K562 (cell line): ENCODE measurements around the gene ATP6V0A4. TPM values are rescaled to one million over a fixed set of nuclear protein-coding genes. Genes with fewer than 3 reads are reported as not detected.
A peak's percentile ranks its signal among the peaks of the same experiment; 100 is the strongest.

ENCODE experiments used
- ATAC-seq: fragments of 200-7000 bp; cut with Tn5 transposase; 3 replicates; pipeline ENCODE4 v1.9.1; 2020; ENCODE audit warnings: moderate library complexity
- BruUV-seq: library from RNA; stranded (reverse); fragments of 400-500 nt; replicated peaks from 2 replicates; lab custom pipeline; 2021; lab: Mats Ljungman, UMichigan
- CTCF ChIA-PET: fragments of 300-600 bp; formaldehyde crosslinking; extraction: SDS; loops from one replicate; lab custom pipeline; 2021; ENCODE audit warnings: low intra/inter-chr PET ratio; lab: Yijun Ruan, JAX
- POLR2A ChIA-PET: fragments of 300-600, 350-650 bp; sonication (Branson Sonifier 250); formaldehyde crosslinking; extraction: SDS; loops from one replicate; lab custom pipeline; 2021; ENCODE audit warnings: antibody characterized with exemption, inconsistent platforms; lab: Yijun Ruan, JAX
- DNase-seq, 4 experiments: peaks; one replicate each; pipeline versions ENCODE4 v3.0.0 to v3.0.0-alpha.2; 2011 to 2018; ENCODE audit warnings: low spot score in 3 of 4, mixed read lengths in 3 of 4; ENCODE audit errors: extremely low read depth in 1 of 4
- FAIRE-seq: peaks from 2 replicates; lab custom pipeline; 2011; peaks lifted over from hg19 to GRCh38; lab: Jason Lieb, UNC
- H2AFZ ChIP-seq: 2 replicates; pipeline ENCODE4 v1.6.0; 2011; ENCODE audit warnings: low read depth, low read length, control low read depth, inconsistent platforms
- H3K27ac ChIP-seq: fragments of 200-600 bp; 3 replicates; pipeline ENCODE4 v1.8.0; 2011; ENCODE audit warnings: low read depth, mild to moderate bottlenecking, control low read depth, inconsistent platforms, low read length, moderate library complexity, mixed read lengths; ENCODE audit errors: extremely low read depth
- H3K27me3 ChIP-seq, 2 experiments: fragments of 300-600 bp in 1 of 2; 2 replicates in 1 of 2; 3 replicates in 1 of 2; pipeline versions ENCODE4 v1.6.0 to v1.8.0; 2011; ENCODE audit warnings: inconsistent platforms in 2 of 2, low read length in 2 of 2, mild to moderate bottlenecking in 1 of 2, mixed read lengths in 1 of 2, moderate library complexity in 1 of 2; ENCODE audit not compliant: control insufficient read depth in 2 of 2, insufficient read depth in 2 of 2
- H3K36me3 ChIP-seq: fragments of 300-600 bp; 3 replicates; pipeline ENCODE4 v1.8.0; 2011; ENCODE audit warnings: mild to moderate bottlenecking, low read length, inconsistent platforms; ENCODE audit not compliant: control insufficient read depth, insufficient read depth
- H3K4me1 ChIP-seq, 2 experiments: fragments of 200-600 bp in 1 of 2; replicated peaks in 1 of 2; 2 replicates in 1 of 2; 3 replicates in 1 of 2; pipeline versions ENCODE4 v1.5.1 to v1.8.0; 2011; ENCODE audit warnings: inconsistent platforms in 2 of 2, low read length in 2 of 2, mild to moderate bottlenecking in 1 of 2, mixed read lengths in 1 of 2, moderate library complexity in 1 of 2; ENCODE audit not compliant: control insufficient read depth in 2 of 2, insufficient read depth in 2 of 2
- H3K4me2 ChIP-seq: 2 replicates; pipeline ENCODE4 v1.6.1; 2011; ENCODE audit warnings: low read length, control low read depth, inconsistent platforms, mixed read lengths; ENCODE audit not compliant: insufficient read depth
- H3K4me3 ChIP-seq: fragments of 200-600 bp; sonication (generic), shearing (Covaris generic); 2 replicates; pipeline ENCODE4 v1.5.1; 2016; ENCODE audit warnings: control low read depth, inconsistent platforms
- H3K79me2 ChIP-seq: fragments of 200-600 bp; 3 replicates; pipeline ENCODE4 v1.8.0; 2011; ENCODE audit warnings: low read length, inconsistent platforms; ENCODE audit not compliant: control insufficient read depth, insufficient read depth
- H3K9ac ChIP-seq, 2 experiments: 2 replicates each; pipeline versions ENCODE4 v1.6.0 to v1.6.1; 2011; ENCODE audit warnings: low read depth in 2 of 2, low read length in 2 of 2, control low read depth in 1 of 2, inconsistent platforms in 1 of 2, mild to moderate bottlenecking in 1 of 2, mixed read lengths in 1 of 2; ENCODE audit not compliant: insufficient read depth in 1 of 2
- H3K9me1 ChIP-seq: one replicate; pipeline ENCODE4 v1.6.0; 2011; ENCODE audit warnings: inconsistent platforms, mild to moderate bottlenecking, low read length, moderate library complexity; ENCODE audit not compliant: control insufficient read depth, insufficient read depth
- H3K9me3 ChIP-seq: replicated peaks from 2 replicates; pipeline ENCODE4 v1.5.1; 2011; ENCODE audit warnings: low read depth, low read length, inconsistent platforms; ENCODE audit not compliant: control insufficient read depth, insufficient read depth
- H4K20me1 ChIP-seq: replicated peaks from 2 replicates; pipeline ENCODE4 v1.6.1; 2011; ENCODE audit warnings: low read length, inconsistent platforms, mixed read lengths; ENCODE audit not compliant: control insufficient read depth, insufficient read depth
- BHLHE40 ChIP-seq: IDR thresholded peaks from 2 replicates; pipeline ENCODE4 v1.6.1; 2011; ENCODE audit warnings: low read length, improper control_type of control experiment
- CBFA2T3 ChIP-seq: fragments of 450-650 bp; IDR thresholded peaks from 2 replicates; pipeline ENCODE4 v1.6.1; 2017
- MCM7 ChIP-seq, 2 experiments: fragments of 450-650 bp; IDR thresholded peaks; 2 replicates each; pipeline ENCODE4 v1.6.1; 2016 to 2018
- MXD1 ChIP-seq: fragments of 250-450 bp; sonication (Bioruptor Pico); IDR thresholded peaks from 2 replicates; pipeline ENCODE4 v1.8.0; 2021; ENCODE audit warnings: borderline replicate concordance, mild to moderate bottlenecking, moderate library complexity; ENCODE audit not compliant: poor library complexity, severe bottlenecking
- RAD51 ChIP-seq: fragments of 450-650 bp; IDR thresholded peaks from 2 replicates; pipeline ENCODE4 v1.7.1; 2016; ENCODE audit warnings: low read depth, mild to moderate bottlenecking, borderline replicate concordance
- ZNF583 ChIP-seq: fragments of 250-450 bp; sonication (Bioruptor Pico); IDR thresholded peaks from 2 replicates; pipeline ENCODE4 v1.4.0; 2020
- WGBS: fragments of 100-300 bp; shearing (Covaris generic); methylation state at CpG from one replicate; pipeline ENCODE4 v1.1.6; 2016; ENCODE audit warnings: low coverage, mixed read lengths; ENCODE audit not compliant: insufficient coverage; ENCODE audit errors: missing lambda C conversion rate; 5-methylcytosine and 5-hydroxymethylcytosine counted together
- in situ Hi-C: fragments of 300-500 bp; cut with MboI; formaldehyde crosslinking; loops from 4 replicates; pipeline ENCODE4 v1.15.0; 2018; ENCODE audit warnings: inconsistent platforms, mixed read lengths
- intact Hi-C: fragments of 100-400 bp; cut with micrococcal nuclease; formaldehyde crosslinking; loops from 2 replicates; pipeline ENCODE4 v1.14.2; 2022
- polyA plus RNA-seq, 8 experiments: library from polyadenylated mRNA; depleted of rRNA in 4 of 8; stranded (reverse) in 5 of 8; unstranded in 3 of 8; fragments of >200 nt; fragmentation: Nextera tagmentation in 2 of 8; fragmentation: Illumina TruSeq in 1 of 8; extraction: Ambion mirVana in 2 of 8; extraction: Trizol in 1 of 8; gene quantifications; 2 replicates each; pipeline versions ENCODE4 v1.2.1 to v1.2.3, GENCODE V29; 2011 to 2014; ENCODE audit warnings: inconsistent platforms in 1 of 8, missing spikeins in 1 of 8
- total RNA-seq, 7 experiments: library from RNA; depleted of rRNA in 6 of 7; stranded (reverse); fragments of >200 nt in 6 of 7; fragmentation: Illumina TruSeq in 2 of 7; extraction: Trizol in 2 of 7; gene quantifications; 2 replicates each; pipeline versions ENCODE4 v1.2.1 to v1.2.3, GENCODE V29; 2011 to 2021; ENCODE audit warnings: low replicate concordance in 1 of 7
- TF ChIP-seq, protein P1 (sequence below): fragments of 250-450 bp; sonication (Bioruptor Pico); IDR thresholded peaks from 2 replicates; pipeline ENCODE4 v1.5.0; 2020; ENCODE audit warnings: mild to moderate bottlenecking, borderline replicate concordance

ATP6V0A4 gene
- total and polyA plus RNA-seq, 9 of the 15 experiments (the other 6 are each of a cell fraction or from before 2014, with no cell fraction given) = 0.03 TPM; not detected in 8

- FAIRE-seq = no peak
- Histone ChIP-seq H3K4me3 (no peak overlapping the region), H3K27ac (no peak overlapping the region), H3K27me3 (peaks cover 59 to 72% of the 10 kb centered on the region in 2 experiments), H4K20me1 (0 out of 2 replicates have a peak, but pooled peaks cover 4% of the 10 kb centered on the region), H3K9me3 (no peaks in the 10 kb centered on the region), H3K9ac (no peak overlapping the region), H3K9me1 (peaks cover 3% of the 10 kb centered on the region), H3K4me1 (peaks cover 0 to 7% of the 10 kb centered on the region in 2 experiments; a peak in 1 of 5 replicates), H3K4me2 (no peak overlapping the region), H3K79me2 (no peaks in the 10 kb centered on the region), H3K36me3 (no peaks in the 10 kb centered on the region), H2AFZ (no peak overlapping the region)
- intact Hi-C loops (no loop called here), in situ Hi-C loops (no loop called here)
- TF ChIP-seq CBFA2T3 (peak; percentile 33; the same call in 1 of the 2 replicates), MCM7 (IDR thresholded peaks at IDR 0.05) (no peak), MXD1 (no peak)
- no peak for DNase-seq
- POLR2A ChIA-PET = no interaction called here
- BruUV-seq = no TSS peak
- WGBS = 1% methylated on average over 18 of the region's 18 CpGs
- CTCF ChIA-PET = no interaction called here
- no peak for ATAC-seq
Measured at GRCh38 chr7:138750901-138751464, 47.0 kb downstream of the ATP6V0A4 start.

GRCh38 chr7:138750473-138750872, 47.5 kb downstream of the ATP6V0A4 start:
- Histone ChIP-seq H3K4me3 (no peak overlapping the region), H2AFZ (no peak overlapping the region), H3K27ac (no peak overlapping the region), H3K9me3 (no peaks in the 10 kb centered on the region), H3K9ac (no peak overlapping the region), H3K9me1 (peaks cover 3% of the 10 kb centered on the region), H4K20me1 (0 out of 2 replicates have a peak, but pooled peaks cover 4% of the 10 kb centered on the region), H3K4me1 (peaks cover 0 to 7% of the 10 kb centered on the region in 2 experiments; a peak in 1 of 5 replicates), H3K27me3 (peaks cover 54 to 70% of the 10 kb centered on the region in 2 experiments), H3K4me2 (no peak overlapping the region), H3K36me3 (no peaks in the 10 kb centered on the region), H3K79me2 (no peaks in the 10 kb centered on the region)
- WGBS = 3% methylated on average over 15 of the region's 15 CpGs
- ATAC-seq = peak; percentile 15; the same call in 1 of the 3 replicates
- TF ChIP-seq BHLHE40 (peak; percentile 25; the same call in 1 of the 2 replicates), ZNF583 (no peak), RAD51 (no peak)
- TF ChIP-seq, protein P1, sequence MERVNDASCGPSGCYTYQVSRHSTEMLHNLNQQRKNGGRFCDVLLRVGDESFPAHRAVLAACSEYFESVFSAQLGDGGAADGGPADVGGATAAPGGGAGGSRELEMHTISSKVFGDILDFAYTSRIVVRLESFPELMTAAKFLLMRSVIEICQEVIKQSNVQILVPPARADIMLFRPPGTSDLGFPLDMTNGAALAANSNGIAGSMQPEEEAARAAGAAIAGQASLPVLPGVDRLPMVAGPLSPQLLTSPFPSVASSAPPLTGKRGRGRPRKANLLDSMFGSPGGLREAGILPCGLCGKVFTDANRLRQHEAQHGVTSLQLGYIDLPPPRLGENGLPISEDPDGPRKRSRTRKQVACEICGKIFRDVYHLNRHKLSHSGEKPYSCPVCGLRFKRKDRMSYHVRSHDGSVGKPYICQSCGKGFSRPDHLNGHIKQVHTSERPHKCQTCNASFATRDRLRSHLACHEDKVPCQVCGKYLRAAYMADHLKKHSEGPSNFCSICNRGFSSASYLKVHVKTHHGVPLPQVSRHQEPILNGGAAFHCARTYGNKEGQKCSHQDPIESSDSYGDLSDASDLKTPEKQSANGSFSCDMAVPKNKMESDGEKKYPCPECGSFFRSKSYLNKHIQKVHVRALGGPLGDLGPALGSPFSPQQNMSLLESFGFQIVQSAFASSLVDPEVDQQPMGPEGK (CRISPR knock-in tag) = no peak
- POLR2A ChIA-PET = no interaction called here
- no peak for FAIRE-seq
- no TSS peak for BruUV-seq
- CTCF ChIA-PET = no interaction called here
- intact Hi-C loops (no loop called here), in situ Hi-C loops (no loop called here)
- DNase-seq = no peak
